Measurements from ENCODE around the gene TMEM163. TPM values are rescaled to one million over a fixed set of nuclear protein-coding genes. Genes with fewer than 3 reads are reported as not detected.
"Not testable (repeated sequence)": the region's sequence is repeated elsewhere in the genome, so short reads cannot be mapped to it uniquely, and the experiment has no call there.

The TMEM163 gene
- polyA plus RNA-seq, 4 donors: 1.2 to 2.4 (median 1.3) TPM

DNA sequence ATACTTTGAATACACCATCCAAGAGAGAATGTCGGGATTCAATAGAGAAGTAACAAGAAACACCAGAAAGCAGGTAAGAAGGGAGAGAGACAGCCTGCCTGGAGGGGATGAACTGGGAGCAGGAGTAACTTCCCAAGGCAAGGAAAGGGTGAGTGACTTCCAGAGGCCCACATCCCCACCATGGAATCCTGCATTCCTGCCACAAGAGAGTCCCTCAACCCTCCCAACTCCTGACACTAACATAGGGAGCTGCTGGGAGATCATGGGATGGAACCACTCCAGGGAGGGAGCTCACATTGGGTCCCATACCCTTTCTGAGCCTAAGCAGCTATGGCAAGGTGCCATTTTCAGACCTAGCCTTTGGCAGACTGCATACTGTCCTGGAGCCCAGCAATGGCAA, 5.5 kb upstream of the TMEM163 start:
- DNase-seq (ENCODE audit: low read depth in 4 of 4, low spot score in 3 of 4): no peak

GRCh38 chr2:134723742-134724141, 4.9 kb upstream of the TMEM163 start:
- not testable (repeated sequence) for DNase-seq (ENCODE audit: low read depth in 4 of 4, low spot score in 3 of 4)

DNA sequence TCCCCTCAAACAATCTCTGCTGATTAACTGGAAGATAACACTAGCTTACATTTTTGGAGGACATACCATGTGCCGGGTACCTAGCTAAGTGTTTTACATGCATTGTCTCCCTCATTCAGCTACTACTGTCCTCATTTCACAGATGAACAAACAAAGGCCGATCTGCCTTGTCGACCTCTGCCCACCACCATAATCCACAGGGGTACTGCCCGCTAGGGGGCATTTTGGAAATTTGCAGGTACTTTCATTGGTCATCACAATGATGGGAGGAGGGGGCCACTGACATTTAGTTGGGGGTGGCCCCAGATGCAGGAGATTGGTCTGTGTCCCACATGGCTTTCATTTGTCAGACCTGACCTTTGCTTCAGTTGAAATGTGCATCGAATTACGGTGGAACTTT, 3.9 kb upstream of the TMEM163 start:
- no peak for DNase-seq (ENCODE audit: low read depth in 4 of 4, low spot score in 3 of 4)

GRCh38 chr2:134721596-134721995, 2.8 kb upstream of the TMEM163 start:
- no peak for DNase-seq (ENCODE audit: low read depth in 4 of 4, low spot score in 3 of 4)

DNA sequence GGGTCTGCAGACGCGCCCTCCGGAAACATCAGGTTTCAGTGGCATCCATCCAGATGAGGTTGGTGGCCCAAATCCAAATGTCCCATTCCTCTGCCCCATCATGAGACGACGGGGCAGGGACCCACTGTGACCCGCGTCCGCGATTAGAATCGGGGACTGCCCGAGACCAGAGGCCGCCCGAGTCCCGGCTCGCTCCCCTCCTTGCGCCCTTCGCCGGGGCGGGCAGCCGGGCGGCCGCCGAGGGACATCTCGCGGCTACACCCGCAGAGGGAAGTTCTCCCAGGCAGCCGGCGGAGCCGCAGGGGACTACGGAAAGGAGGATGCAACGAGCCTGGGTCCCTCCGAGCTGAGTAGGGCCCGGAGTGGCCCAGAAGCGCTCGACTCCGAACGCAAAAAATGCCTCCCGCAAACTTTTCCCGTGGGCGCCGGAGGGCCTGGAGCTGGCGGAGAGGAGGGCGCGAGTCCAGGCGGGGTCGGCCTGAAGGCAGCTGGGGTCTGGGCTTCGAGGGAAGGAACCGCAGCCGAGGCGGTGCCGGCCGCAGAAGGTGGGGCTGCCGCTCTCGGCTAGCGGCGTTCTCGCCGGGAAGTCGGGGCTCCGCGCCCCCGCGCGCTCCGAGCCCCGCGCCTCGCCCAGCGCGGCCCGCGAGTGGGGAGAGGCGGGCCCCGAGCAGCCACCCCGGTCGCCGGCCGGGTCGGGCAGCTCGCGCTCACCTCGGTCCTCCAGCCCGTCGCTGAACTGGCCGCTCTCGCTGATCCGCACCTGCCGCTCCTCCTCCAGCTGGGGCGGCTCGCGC, 580 bp downstream of the TMEM163 start:
- no peak for DNase-seq (ENCODE audit: low read depth in 4 of 4, low spot score in 3 of 4)

DNA sequence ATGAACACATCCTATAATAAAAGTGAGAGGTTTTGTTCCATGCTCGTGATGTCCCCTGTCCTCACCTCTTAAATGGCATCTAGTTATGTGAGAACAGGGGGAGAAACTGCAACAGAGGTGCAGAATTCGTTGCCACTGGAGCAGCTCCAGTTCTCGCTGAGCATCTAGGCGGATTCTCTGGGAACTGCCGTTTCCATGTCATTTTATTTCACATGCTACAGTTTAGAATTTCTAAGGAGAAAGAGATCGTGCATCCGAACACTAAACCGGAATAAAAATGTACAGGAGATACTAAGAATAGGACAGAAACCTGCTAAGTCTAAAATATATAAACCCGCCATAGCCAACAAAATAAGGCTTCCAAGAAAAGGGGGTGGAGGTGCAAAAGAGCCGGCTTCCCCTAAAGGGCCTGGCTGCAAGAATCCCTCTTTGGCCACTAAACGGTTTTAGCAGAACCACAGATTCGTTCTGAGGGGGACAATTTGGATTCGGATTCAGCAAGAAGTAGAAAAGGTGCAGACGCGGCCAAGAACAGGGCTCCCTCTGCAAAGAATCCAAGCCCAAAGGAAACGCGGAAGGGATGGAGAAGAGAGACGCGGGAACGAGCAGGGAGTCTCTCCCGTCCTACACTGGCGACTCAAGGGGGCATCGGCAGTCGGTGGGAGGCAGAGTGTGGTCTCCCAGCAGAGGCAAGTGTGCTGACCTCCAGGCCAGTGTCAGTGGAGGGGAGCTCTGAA, 1.3 kb downstream of the TMEM163 start:
- DNase-seq (ENCODE audit: low read depth in 4 of 4, low spot score in 3 of 4): no peak

- DNase-seq (ENCODE audit: low read depth in 4 of 4, low spot score in 3 of 4): no peak
Measured at GRCh38 chr2:134716721-134717243, 2.0 kb downstream of the TMEM163 start.

DNA sequence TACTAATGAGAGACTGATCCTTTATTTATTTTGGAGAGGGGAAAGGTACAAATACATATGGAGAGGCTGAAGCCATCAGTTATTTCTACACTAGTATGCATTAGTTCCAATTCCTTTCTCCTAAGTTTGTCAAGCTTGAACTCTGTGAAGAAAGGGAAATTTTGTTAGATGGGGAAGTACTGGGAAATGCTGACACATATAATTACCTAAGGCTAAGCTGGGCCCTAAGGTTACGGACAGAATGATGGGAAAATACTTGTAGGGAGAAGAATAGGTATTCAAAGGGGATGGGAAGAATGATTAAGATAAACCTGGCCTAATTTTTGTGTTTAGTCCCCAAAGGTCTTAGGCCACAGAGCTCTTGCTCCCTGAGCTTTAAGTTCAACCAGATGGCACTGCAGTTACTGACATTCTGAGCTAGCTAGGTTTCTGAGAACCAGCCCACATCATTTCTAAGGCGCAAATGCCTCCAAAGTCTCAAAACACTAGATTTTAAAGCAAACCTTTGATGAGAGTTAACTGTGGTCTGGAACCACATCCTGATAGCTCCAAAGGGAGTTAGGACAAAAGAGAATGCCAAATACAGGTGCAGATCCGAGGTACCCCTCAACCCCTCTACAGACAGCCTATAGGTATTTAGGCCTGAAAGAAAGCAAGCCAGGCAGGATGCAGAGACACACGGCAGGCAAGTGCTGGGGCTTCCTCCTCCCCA, 2.7 kb downstream of the TMEM163 start:
- DNase-seq (ENCODE audit: low read depth in 4 of 4, low spot score in 3 of 4): no peak

DNA sequence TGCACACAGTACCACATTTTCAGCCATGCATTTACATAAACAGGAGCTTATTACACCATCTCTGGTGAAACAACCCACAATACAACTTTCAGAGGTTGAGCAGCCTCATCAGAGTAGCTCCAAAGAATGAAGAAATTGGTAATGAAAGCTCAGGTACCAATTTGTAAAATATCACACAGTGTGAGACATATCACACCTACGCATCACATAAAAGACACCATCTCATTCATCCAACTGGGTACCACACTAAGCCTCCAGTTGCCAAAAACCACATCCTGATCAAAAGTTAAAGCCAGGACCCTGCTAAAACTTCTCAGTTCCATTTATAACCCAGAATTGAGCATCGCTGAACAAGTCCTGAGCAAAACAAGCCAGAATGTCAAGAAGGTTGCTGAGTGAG, 4.6 kb downstream of the TMEM163 start:
- DNase-seq (ENCODE audit: low read depth in 4 of 4, low spot score in 3 of 4): no peak

DNA sequence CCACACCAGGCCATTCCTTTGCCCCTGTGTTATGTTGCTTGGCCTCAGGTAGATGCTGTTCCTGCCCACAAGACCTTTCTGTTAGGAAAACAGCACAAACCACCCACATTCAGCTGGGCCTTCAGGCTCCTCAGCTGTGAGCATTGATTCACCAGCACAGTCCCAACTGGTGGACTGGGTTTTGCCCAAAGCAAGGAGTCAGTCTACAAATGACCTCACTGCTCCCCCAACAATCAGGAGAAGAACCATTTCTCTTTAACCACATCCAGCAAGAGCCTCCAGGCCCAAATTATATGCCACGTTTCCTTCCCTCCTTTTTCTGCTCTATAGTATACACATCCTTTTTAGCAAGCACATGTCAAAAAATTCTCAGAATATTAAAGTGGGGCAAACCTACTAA, 5.2 kb downstream of the TMEM163 start:
- DNase-seq (ENCODE audit: low read depth in 4 of 4, low spot score in 3 of 4): no peak

- no peak for DNase-seq (ENCODE audit: low read depth in 4 of 4, low spot score in 3 of 4)
Measured at GRCh38 chr2:134713176-134713575, 5.6 kb downstream of the TMEM163 start.

DNA sequence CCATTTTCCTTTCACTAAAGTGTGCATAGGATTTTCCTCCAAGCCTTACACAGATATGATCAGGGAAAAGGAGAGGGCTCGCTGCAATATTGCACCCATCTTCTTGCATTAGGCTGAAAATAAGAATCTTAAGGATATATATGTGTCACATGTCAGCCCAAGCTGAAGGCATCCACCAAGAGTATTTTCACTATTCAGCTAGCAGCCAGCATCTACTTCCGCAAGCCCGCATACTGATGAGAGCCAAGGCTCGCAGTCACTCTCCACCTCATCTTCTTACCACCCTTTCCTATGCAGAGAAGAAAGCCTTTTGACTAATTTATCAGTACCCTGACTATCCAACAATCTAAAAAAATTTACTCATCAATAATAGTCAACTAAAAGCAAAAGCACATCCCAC, 6.1 kb downstream of the TMEM163 start:
- DNase-seq (ENCODE audit: low read depth in 4 of 4, low spot score in 3 of 4): no peak

DNA sequence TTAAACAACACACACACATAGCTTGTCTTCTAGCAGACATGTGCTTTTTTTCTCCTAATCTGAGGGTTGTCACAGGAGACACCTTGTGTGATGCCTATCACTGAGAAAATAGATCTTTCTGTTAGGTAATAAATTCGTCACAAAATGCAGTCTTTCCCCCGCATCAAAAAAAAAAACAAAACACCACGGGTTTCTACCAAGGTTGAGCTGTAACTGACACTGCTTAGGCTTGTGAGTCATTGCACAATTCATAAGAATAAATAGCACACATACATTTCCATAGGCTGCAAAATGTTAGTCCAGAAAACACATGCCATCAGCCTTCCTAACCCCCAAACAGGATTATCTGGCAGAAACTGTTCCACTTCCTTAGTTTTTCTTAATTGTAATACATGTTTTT, 6.5 kb downstream of the TMEM163 start:
- no peak for DNase-seq (ENCODE audit: low read depth in 4 of 4, low spot score in 3 of 4)

- no peak for DNase-seq (ENCODE audit: low read depth in 4 of 4, low spot score in 3 of 4)
Measured at GRCh38 chr2:134711692-134712091, 7.1 kb downstream of the TMEM163 start.

DNA sequence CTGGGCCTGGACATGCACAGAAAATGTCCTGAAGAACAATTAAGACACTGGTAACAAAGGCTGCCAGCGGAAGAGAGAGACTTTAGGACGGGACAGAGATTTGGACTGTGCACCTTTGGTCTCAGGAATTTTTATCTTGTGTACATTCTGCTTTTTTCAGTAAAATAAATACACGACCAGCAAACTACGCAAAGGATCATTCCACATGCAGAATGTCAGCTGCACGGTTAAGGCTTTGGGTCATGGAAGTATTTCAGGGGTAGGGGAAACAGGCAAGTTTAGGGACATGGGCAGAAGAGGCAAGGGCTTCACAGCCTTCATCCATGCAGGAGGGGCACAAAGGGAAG, 11.5 kb downstream of the TMEM163 start:
- no peak for DNase-seq (ENCODE audit: low read depth in 4 of 4, low spot score in 3 of 4)

DNA sequence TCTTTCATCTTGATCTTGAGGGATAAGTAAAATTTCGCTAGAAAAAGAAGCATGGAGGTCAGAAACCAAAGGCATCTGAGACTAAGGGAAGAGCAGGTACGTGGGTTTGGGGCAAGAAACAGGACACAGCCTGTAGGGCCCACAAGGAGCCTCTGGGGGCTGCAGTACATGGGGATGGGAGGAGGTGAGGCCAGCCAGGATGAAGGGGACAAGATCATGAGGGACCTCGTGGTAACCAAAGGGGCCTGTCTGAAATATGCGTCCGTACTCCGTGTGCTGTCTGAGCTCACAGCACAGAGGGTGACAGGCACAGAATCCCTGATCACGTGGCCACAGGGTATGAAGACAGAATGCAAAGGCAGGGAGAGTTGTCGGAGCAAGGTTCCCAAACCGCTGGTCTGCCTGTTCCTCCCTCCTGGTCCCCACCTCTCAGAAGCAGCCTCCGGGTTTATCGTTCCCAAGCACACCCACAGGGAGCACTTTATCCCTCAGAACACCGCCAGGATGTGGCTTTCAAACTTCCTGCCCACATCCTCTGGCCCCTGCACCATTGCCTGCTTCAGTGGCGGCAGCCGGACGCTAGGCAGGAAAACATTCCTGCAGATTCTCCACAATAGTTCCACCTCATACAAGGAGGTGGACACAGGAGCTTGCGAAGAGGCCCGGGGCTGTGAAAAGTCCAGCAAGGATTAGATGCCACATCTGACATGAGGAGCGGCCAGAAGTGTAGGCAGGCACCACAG, 12.0 kb downstream of the TMEM163 start:
- no peak for DNase-seq (ENCODE audit: low read depth in 4 of 4, low spot score in 3 of 4)

DNA sequence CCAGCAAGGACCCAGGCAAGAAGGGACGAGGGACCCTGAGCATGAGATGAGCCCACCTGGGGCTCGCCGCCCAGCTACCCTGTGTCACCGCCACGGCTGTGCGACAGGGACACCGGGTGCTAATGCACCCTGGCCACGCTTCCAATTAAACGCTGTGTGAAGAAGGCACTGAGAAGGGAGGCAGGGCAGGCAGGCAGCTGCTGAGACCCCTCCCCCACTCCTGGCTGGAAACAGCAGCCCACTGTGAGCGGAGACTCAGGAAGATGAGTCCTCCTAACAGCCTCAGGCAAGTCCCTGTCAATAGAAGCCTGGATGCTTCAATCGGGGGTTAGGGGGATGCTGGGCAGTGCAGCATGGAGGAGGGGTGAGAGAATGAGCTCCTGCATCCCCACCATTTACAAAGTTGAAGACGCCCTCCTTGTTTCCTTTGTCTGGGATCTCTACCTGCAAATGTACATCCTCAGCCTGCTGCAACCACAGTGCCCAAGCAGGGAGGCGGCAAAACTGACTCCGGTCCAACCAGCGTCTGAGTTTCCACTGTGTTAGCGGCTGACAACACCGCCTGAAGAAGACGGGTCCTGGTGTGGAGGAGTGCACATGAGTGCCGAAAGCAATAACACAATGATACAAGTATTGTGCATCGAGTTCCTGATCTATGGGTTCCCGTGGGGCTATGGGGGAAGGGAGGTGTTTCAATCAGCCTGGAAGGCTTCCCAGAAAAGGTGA, 12.8 kb downstream of the TMEM163 start:
- no peak for DNase-seq (ENCODE audit: low read depth in 4 of 4, low spot score in 3 of 4)

DNA sequence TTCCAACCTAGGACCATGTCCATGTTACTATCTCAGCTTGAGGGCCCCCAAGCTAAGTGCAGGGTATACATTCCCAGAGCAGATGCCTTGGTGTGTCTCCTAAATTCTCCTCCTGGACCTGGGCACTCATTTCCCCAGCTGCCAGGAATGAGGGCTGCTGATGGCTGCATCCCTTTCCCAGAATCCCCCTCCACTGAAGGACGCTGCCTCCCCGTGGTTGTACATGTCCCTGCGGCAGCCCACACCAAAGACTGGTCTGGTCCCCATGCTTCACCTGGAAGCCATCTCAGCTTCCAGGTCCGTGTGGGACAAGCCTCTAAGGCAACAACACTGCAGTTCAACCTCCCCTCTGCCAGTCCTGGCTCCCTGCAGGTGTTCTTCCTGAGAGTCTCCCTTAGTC, 14.6 kb downstream of the TMEM163 start:
- DNase-seq (ENCODE audit: low read depth in 4 of 4, low spot score in 3 of 4): no peak

GRCh38 chr2:134703426-134703825, 15.4 kb downstream of the TMEM163 start:
- DNase-seq (ENCODE audit: low read depth in 4 of 4, low spot score in 3 of 4): no peak

- no peak for DNase-seq (ENCODE audit: low read depth in 4 of 4, low spot score in 3 of 4)
Measured at GRCh38 chr2:134700730-134701129, 18.1 kb downstream of the TMEM163 start.

Measured in right renal pelvis (tissue), 4 donors.